ENCODE data around the gene C1RL. TPM values are rescaled to one million over a fixed set of nuclear protein-coding genes. Genes with fewer than 3 reads are reported as not detected.
"Not testable (repeated sequence)": the region's sequence is repeated elsewhere in the genome, so short reads cannot be mapped to it uniquely, and the experiment has no call there.

Gene C1RL
- total and polyA plus RNA-seq, 7 donors = 2.7 to 17.0 (median 14.6) TPM

DNA sequence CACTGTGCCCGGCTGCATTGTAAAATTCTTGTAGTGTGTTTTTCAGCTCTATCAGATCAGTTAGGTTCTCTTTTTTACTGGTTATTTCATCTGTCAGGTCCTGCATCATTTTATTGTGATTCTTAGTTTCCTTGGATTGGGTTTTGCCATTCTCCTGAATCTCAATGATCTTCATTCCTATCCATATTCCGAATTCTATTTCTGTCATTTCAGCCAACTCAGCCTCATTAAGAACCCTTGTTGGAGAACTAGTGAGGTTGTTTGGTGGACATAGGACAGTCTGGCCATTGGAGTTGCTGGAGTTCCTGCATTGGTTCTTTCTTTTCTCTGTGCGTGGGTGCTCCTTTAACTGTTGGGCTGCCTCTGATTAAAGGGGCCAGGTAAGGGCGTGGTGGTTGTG, 54.1 kb downstream of the C1RL start:
- intact Hi-C loops (cut with DNase I) = loop anchor here in 1 of 2 donors (5.0 kb wide), 1 partner anchor 132 kb away; the partner anchor contains the start of gene PEX5
- no peak for ATAC-seq

DNA sequence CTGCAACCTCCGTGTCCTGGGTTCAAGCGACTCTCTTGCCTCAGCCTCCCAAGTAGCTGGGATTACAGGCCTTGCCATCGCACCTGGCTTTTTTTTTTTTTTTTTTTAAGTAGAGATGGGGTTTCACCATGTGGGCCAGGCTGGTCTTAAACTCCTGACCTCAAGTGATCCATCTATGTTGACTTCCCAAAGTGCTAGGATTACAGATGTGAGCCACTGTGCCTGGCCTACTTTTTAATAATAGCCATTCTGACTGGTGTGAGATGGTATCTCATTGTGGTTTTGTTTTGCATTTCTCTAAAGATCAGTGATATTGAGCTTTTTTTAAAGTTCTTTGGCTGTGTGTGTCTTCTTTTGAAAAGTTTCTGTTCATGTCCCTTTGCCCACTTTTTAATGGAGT, 59.0 kb downstream of the C1RL start:
- peak overlapping the region; percentile 48 for H3K27ac ChIP-seq
- not testable (repeated sequence) for H3K4me3 ChIP-seq

More for the DNA sequence above, 54.1 kb downstream of the C1RL start:
- no peak for DNase-seq
- H3K36me3 ChIP-seq (ENCODE audit: insufficient read depth in 1 of 2, low read depth in 1 of 2) = no peaks in the 10 kb centered on the region
- no peaks in the 10 kb centered on the region for H3K27me3 ChIP-seq (ENCODE audit: insufficient read depth in 3 of 3, low read length in 2 of 3)
- no peak overlapping the region for H3K27ac ChIP-seq
- TF ChIP-seq, protein P1, sequence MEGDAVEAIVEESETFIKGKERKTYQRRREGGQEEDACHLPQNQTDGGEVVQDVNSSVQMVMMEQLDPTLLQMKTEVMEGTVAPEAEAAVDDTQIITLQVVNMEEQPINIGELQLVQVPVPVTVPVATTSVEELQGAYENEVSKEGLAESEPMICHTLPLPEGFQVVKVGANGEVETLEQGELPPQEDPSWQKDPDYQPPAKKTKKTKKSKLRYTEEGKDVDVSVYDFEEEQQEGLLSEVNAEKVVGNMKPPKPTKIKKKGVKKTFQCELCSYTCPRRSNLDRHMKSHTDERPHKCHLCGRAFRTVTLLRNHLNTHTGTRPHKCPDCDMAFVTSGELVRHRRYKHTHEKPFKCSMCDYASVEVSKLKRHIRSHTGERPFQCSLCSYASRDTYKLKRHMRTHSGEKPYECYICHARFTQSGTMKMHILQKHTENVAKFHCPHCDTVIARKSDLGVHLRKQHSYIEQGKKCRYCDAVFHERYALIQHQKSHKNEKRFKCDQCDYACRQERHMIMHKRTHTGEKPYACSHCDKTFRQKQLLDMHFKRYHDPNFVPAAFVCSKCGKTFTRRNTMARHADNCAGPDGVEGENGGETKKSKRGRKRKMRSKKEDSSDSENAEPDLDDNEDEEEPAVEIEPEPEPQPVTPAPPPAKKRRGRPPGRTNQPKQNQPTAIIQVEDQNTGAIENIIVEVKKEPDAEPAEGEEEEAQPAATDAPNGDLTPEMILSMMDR (IDR thresholded peaks at IDR 0.05) = no peak
- H3K4me1 ChIP-seq = peaks cover 10% of the 10 kb centered on the region
- 84 to 97% (median 84%) methylated on average over 4 of the region's 4 CpGs for WGBS, 3 donors
- H3K9me3 ChIP-seq = no peaks in the 10 kb centered on the region
- H3K4me3 ChIP-seq = no peak overlapping the region

DNA sequence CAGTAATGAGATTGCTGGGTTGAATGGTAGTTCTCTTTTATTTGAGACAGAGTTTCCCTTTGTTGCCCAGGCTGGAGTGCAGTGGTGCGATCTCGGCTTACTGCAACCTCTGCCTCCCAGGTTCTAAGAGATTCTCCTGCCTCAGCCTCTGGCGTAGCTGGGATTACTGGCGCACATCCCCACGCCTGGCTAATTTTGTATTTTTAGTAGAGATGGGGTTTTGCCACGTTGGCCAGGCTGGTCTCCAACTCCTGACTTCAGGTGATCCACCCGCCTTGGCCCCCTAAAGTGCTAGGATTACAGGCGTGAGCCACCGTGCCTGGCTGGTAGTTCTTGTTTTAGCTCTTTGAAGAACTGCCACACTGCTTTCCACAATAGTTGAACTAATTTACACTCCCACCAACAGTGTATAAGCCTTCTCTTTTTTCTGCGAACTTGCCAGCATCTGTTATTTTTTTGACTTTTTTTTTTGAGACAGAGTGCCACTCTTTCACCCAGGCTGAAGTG, 59.5 kb downstream of the C1RL start:
- H3K9me3 ChIP-seq; H3K36me3 ChIP-seq (ENCODE audit: insufficient read depth in 1 of 2, low read depth in 1 of 2); DNase-seq; intact Hi-C loops (cut with DNase I); H3K4me3 ChIP-seq; H3K27me3 ChIP-seq (ENCODE audit: insufficient read depth in 3 of 3, low read length in 2 of 3): not testable (repeated sequence)
- ATAC-seq = peak in 3 of 4 donors; percentile 42 to 57 (median 56)
- Histone ChIP-seq H3K27ac (peak overlapping the region; percentile 48), H3K4me1 (peaks cover 16% of the 10 kb centered on the region)
- 52 to 75% (median 54%) methylated on average over 10 of the region's 10 CpGs for WGBS, 3 donors

More for the DNA sequence above, 59.0 kb downstream of the C1RL start:
- 36 to 55% (median 46%) methylated on average over 3 of the region's 3 CpGs for WGBS, 3 donors
- DNase-seq; H3K27me3 ChIP-seq (ENCODE audit: insufficient read depth in 3 of 3, low read length in 2 of 3); H3K36me3 ChIP-seq (ENCODE audit: insufficient read depth in 1 of 2, low read depth in 1 of 2); H3K9me3 ChIP-seq; intact Hi-C loops (cut with DNase I): not testable (repeated sequence)
- peaks cover 16% of the 10 kb centered on the region for H3K4me1 ChIP-seq
- ATAC-seq = peak; percentile 73 to 95 (median 94)

DNA sequence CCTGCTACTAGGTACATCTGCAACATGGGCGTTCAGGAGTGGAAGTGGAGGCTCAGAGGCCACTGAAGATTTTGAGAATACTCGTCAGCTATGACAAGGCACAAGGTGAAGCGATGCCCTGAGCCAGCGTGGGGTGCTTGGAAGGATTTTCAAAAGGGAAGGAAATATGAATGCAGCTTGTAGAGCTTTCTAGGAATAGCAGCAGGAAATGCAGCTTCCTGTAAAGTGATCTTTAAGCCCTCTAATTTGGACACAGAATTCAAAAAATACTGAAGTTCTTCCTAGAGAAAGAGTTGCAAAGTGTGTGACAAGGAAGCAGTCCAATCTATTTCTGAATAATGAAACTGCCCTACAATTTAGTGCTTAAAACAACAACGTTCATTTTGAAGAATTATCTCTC, 61.7 kb downstream of the C1RL start:
- peaks cover 16% of the 10 kb centered on the region for H3K4me1 ChIP-seq
- no peaks in the 10 kb centered on the region for H3K9me3 ChIP-seq
- intact Hi-C loops (cut with DNase I) = no loop called here
- no peak overlapping the region for H3K4me3 ChIP-seq
- DNase-seq (no peak), ATAC-seq (no peak)
- H3K27ac ChIP-seq = no peak overlapping the region
- WGBS, 3 donors = 54 to 65% (median 58%) methylated on average over 5 of the region's 5 CpGs
- no peaks in the 10 kb centered on the region for H3K36me3 ChIP-seq (ENCODE audit: insufficient read depth in 1 of 2, low read depth in 1 of 2)
- TF ChIP-seq, protein P1 (IDR thresholded peaks at IDR 0.05) = no peak
- H3K27me3 ChIP-seq (ENCODE audit: insufficient read depth in 3 of 3, low read length in 2 of 3) = no peaks in the 10 kb centered on the region

DNA sequence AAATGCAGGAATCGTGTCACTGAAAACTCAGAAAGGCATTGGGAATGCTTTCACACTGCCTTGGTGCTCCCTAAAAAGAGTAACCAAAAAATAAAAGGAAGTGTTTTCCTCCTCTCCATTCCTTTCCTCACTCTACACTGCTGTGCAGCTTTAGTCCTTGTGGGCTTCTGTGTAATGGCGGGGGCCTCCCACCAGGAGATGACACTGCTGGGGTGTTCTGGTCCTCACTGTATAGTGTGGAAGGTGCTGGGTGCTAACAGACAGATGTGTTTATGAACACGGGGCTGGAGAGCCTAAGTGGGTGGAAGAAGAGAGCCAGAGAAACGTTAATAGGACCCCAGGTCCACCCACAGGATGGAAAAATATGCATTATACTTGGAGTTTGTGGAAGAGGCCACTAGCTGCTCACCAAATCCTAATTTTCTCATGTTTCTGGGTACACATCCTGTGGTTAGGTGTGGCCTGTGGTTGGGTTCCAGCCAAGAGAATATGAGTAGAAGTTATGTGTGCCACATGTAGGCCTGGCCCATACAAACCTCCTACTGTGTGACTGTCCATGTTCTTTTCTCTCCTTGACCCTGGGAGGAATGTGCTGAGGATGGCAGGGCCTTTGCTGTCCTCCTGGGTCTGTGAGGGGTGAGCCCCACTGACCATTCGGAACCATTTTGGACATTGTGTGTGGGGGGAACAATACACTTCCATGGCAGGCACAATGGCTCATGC, 62.5 kb downstream of the C1RL start:
- WGBS, 3 donors = 82 to 84% (median 83%) methylated on average over 5 of the region's 5 CpGs
- Histone ChIP-seq H3K27me3 (ENCODE audit: insufficient read depth in 3 of 3, low read length in 2 of 3) (no peaks in the 10 kb centered on the region), H3K9me3 (no peaks in the 10 kb centered on the region), H3K4me1 (peaks cover 16% of the 10 kb centered on the region), H3K4me3 (no peak overlapping the region), H3K36me3 (ENCODE audit: insufficient read depth in 1 of 2, low read depth in 1 of 2) (no peaks in the 10 kb centered on the region), H3K27ac (no peak overlapping the region)
- intact Hi-C loops (cut with DNase I) = no loop called here
- TF ChIP-seq, protein P1 (IDR thresholded peaks at IDR 0.05) = no peak
- DNase-seq (no peak), ATAC-seq (no peak)
